Brain pericyte (primary cell): ENCODE measurements around the gene RNF141.
A peak's percentile ranks its signal among the peaks of the same experiment; 100 is the strongest.

Source experiments
- DNase-seq: peaks from one replicate; pipeline ENCODE4 v3.0.0-alpha.2; 2012; ENCODE audit warnings: low read depth, low spot score

Gene RNF141

GRCh38 chr11:10540915-10541560 lies at the start of gene RNF141:
Gene RNF141 (minus strand): TSS chr11:10541187. CDS start chr11:10534158, 7,029 bp downstream.
- DNase-seq: peak; percentile 76

GRCh38 chr11:10590218-10590915 lies 49.4 kb upstream of the RNF141 start:
- DNase-seq: no peak

DNA sequence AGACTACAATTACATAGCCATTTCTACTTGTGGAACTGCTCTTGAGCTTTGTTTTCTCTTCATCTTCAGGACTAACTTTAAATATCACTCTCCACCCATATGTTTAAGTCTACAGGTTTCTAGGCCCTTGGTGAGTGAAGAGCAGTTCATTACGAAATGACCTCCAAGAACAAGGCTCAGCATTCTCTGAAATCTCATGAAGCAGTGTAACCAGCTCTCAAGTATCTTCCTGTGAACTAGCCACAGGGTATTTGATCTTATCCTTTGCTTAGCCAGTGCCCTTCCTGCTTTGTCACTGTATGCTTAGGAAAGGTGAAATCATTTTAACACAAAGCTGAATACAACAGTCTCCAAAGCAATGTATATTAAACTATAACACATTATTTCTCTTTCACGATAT lies 47.9 kb upstream of the RNF141 start:
- DNase-seq: no peak

DNA sequence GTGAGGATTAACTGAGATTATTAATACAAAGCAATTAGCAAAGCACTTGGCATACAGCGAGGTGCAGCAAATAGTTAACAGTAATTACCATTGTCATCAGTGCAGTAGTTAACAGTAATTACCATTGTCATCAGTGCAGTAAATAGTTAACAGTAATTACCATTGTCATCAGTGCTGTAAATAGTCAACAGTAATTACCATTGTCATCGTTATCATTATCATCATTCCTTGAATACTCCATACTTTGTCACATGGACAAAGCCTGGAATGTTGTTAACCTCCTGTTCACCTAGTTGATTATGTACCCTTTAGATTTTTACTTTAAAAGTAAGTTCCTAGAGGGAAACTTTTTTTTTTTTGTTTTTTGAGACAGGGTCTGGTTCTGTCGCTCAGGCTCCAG lies 47.0 kb upstream of the RNF141 start:
- no peak for DNase-seq

- DNase-seq: no peak
These were observed 46.4 kb upstream of the RNF141 start for GRCh38 chr11:10587388-10587787.

DNA sequence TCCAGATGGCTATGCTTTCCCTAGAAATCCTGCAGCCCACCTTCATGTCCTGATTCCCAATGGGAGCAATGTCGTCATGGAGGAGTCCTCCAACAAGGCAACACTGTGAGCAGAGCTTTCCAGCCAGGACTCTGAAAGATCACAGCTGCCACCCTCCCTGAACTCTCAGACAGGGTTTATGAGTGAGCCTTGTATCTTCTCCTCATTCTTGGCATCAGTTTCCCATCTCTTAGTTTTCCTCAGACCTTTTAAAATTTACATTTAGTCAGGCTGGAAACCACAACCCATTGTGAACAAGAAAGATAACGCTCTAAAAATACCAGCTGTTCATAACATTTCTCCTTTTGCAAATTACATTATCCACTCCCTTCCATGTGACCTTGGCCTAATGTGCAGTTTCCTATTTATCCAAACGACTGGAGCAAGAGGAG lies 43.1 kb upstream of the RNF141 start:
- DNase-seq: no peak

- no peak for DNase-seq
These were observed 40.6 kb upstream of the RNF141 start for GRCh38 chr11:10581481-10582019.

- DNase-seq: no peak
These were observed 39.6 kb upstream of the RNF141 start for GRCh38 chr11:10580623-10581022.

DNA sequence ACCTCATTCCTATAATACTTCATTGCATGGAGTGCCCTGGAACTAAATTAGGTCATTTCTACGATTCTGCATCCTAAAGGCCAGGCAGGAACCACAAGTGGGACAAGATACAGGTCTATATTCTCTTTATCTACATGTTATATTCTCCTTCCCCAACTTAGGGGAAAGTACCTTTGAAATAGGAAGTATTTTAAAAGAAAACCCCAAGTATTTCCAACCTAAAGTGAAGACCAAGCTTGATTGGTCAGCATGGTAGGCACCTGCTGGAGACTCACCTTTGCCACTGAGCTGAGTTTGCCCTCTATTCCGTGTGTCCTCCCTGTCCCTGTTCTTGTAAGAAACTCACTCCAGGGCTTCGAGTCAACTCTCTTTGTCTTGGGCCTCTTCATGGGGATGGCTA lies 38.7 kb upstream of the RNF141 start:
- no peak for DNase-seq

- no peak for DNase-seq
These were observed 35.0 kb upstream of the RNF141 start for GRCh38 chr11:10576035-10576398.

- no peak for DNase-seq
These were observed 34.5 kb upstream of the RNF141 start for GRCh38 chr11:10575346-10576034.

DNA sequence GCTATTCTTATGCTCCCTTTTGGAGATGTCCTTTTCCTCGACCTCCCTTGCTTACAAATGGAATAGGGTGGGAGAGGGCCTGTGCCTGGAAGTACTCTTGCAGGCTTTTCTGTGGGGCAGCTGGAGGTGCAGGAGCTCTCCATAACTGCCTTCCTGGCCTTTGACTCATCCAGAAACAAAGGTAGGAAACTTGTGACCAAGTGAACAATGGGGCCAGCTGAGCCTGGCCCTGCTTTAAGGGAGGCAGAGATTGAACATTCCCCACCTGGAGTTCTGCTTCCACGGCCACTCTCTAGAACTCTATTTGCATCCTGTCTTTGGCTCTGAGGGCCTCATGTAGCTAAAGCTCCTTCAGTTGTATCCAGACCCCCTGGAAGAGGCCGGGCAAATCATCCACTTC lies 32.6 kb upstream of the RNF141 start:
- no peak for DNase-seq

GRCh38 chr11:10573028-10573427 lies 32.0 kb upstream of the RNF141 start:
- no peak for DNase-seq

DNA sequence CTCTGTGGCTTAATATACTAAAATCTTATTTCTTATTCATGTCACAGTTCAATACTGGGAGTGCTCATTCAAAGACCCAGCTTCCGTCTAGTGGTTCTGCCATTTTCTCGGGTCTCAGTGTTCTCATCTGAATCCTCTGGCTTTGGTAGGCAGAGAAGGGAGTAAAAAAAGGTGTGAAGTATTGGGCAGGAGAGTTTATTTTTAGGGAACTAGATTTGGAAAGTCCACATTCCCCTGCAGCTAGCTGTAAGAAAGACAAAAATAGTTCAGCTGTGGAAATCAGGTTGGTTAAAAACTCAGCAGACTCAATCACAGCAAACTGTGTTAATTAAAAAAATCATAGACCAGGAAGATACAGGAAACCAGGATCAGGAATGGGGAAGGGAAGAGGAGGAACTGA lies 31.5 kb upstream of the RNF141 start:
- no peak for DNase-seq

- DNase-seq: peak; percentile 93
These were observed 27.5 kb upstream of the RNF141 start, which contains the start of gene LYVE1 for GRCh38 chr11:10568486-10568941. Gene LYVE1 (minus strand): TSS chr11:10568665. CDS start chr11:10568532, 133 bp downstream.

- DNase-seq: no peak
These were observed 26.5 kb upstream of the RNF141 start for GRCh38 chr11:10567446-10567845.

DNA sequence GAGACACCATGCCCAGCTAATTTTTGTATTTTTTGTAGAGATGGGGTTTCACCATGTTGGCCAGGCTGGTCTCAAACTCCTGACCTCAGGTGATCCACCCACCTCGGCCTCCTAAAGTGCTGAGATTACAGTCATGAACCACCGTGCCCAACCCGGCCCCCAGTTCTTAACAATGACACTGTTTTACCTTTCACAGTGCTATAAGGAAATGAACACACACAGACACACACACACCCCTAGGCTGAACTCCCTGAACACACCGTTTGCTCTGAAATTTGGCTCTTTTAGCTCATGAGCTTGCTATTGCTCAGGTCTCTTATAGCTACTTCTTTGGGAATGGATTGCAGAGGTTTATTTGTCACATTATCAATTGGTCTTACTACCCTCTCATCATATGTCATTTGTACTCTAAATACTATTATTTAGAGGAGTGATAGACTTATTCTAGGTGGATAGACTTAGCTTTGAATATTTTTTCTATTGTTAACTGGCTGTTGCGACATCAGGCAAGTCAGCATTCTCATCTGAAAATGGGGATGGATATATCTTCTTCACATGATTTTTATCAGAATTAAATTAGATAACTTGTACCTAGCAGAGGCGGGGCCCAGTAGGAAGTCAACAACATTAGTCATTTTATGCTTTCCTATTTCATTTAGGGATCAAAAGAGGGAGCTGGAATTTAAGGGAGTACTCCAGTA lies 25.4 kb upstream of the RNF141 start:
- DNase-seq: no peak

GRCh38 chr11:10565493-10565892 lies 24.5 kb upstream of the RNF141 start:
- DNase-seq: no peak

- DNase-seq: no peak
These were observed 23.8 kb upstream of the RNF141 start for GRCh38 chr11:10564696-10565318.

GRCh38 chr11:10564030-10564429 lies 23.0 kb upstream of the RNF141 start:
- DNase-seq: no peak

DNA sequence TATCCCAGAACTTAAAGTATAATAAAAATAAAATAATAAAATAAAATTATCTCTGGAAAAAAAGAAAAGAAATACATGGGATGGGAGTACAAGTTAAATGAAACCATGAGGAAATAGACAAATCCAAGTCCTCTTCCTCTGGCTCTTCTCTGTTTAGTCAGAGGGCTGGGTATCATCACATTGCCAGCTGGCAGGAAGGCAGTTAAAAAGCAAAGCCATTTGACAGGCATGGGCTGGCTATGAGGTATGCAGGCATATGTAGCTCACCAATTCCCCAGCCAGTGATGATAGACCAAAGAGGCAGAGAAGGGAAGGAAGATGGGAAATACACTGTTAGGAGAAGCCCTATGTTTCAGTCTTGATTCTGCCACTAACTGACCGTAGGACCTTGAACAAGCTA lies 21.0 kb upstream of the RNF141 start:
- no peak for DNase-seq
